NCI-H2171 treated with DMSO at 0.1 percent for 48 hours (cell line): ENCODE data around the gene LINGO3.

Source experiments
- DNase-seq: peaks from one replicate; lab custom pipeline; 2025; lab: John Stamatoyannopoulos, UW

LINGO3 gene

DNA sequence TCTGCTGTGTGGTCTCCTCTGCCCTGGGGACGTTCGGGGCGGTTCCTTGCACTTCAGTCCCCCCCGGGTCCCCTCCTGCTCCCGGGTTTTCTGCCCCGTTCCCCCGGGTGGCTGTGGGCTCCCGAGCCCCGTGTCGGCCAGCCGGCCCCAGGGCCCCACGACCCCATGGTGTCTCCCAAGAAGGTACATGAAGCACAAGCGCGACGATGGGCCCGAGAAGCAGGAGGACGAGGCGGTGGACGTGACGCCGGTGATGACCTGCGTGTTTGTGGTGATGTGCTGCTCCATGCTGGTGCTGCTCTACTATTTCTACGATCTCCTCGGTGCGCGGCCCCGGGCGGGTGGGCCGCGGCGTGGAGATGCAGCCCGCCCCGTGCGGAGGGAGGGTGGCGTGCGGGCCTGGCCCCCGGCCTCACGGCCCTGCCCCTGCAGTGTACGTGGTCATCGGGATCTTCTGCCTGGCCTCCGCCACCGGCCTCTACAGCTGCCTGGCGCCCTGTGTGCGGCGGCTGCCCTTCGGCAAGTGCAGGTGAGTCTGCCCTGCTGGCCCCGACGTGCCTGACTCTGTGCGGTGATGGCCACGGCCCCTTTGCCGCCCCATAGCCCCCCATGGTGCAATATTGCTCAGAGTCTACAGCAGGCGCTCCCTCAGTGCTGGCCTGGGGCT, 31.8 kb upstream of the LINGO3 start:
- DNase-seq: no peak

DNA sequence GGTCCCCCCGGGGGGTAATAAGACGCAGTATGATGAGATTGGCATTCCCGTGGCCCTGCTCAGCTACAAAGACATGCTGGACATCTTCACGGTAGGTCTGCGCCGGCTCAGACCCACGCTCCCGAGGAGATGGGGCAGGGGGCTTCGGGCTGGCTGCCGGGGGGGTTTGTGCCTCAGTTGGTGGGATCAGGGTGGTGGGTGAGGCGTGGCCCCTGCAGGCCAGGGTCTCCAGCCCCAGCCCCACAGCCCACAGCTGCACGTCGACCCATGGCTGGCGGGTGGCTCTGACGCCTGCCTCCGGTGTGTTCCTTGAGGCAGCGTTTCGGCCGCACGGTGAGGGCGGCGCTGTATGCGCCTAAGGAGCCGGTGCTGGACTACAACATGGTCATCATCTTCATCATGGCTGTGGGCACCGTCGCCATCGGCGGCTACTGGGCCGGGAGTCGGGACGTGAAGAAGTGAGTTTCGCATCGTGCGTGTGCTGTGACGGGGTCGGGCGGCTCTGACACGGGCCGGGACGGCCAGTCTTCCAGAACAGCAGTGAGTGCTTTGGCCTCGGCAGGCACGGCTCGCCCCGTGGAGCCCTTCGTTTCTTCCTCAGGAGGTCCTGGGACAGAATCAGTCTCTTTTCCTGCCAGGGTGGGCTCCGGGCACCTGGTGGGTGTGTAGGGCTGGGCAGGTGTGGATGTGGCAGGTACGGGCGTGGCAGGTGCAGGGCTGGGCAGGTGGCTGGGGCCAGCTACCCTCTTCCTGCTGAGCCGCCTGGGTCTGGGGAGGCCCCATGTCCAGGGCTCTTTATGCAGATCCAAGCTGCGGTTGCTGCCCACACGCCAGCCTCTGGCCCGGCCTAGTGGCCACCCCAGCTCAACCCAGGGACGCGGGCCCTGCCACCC, 31.0 kb upstream of the LINGO3 start:
- no peak for DNase-seq

DNA sequence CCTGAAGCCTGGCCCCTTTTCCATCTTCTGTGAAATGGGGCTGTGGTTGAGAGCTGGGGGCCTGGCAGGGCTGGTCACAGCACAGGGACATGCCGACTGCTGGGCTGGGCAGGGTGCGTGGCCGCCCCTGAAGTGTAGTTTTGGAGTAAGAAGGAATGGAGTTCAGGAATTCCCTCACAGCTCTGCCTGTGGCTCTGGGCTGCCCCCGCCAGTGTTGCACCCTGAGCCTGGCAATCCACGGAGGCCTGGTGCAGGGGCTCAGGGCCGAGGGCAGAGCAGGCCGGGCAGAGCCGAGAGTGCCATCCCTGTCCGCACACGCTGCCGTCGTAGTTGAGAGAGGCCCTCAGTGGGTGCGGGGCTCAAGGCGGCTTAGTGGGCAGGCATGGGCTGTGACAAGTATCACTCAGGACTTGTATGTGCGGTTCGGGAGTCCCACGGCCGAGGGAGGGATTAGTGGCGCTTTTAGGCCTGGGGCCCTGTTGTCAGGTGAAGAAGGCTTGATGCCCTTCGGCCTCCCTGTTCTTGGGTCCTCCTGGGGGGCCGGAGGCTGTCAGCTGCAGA, 30.2 kb upstream of the LINGO3 start:
- no peak for DNase-seq

DNA sequence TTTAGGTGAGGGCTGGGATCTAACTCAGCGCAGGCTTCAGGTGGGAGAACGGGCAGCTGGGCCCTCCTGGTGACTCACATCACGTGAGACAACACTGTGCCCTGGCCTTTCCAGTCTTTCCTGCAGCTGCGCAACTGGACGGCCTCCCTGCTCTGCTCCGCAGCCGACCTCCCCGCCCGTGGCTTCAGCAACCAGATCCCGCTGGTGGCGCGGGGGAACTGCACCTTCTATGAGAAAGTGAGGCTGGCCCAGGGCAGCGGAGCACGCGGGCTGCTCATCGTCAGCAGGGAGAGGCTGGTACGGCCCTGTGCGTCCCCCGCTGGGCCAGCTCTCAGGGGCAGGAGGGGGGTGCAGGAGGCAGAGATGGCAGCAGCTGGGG, 29.4 kb upstream of the LINGO3 start:
- DNase-seq: peak; percentile 14

DNA sequence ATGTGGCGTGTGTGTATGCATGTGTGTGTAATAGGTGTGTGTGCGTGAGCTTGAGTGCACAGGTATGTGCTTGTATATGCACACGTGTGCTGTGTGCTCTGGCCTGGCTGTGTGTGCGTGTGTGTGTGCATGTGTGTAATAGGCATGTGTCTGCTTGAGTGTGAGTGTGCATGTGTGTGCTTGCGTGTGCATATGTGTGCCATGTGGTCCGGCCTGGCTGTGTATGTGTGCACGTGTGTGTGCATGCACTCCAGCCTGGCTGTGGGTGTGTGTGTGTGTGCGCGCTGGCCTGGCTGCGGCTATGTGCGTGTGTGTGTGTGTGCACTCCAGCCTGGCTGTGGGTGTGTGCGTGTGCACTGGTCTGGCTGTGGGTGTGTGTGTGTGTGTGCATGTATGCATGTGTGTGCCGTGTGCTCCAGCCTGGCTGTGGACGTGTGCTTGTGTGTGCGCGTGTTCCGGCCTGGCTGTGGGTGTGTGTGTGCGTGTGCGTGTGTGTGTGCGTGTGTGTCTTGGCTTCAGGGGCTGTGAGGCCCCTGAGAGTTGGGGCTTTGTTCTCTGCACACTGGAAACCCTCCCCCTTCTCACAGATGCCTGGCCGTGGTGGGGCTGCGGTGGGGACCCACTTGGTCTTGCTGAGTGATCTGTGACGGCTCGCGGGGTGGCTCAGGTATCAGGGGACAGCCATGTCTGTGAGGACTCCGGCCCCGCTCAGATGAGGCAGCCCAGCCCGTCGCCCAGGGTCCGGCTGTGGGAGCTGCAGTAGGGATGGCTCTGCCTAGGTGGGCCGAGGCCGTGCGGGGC, 28.8 kb upstream of the LINGO3 start:
- no peak for DNase-seq

DNA sequence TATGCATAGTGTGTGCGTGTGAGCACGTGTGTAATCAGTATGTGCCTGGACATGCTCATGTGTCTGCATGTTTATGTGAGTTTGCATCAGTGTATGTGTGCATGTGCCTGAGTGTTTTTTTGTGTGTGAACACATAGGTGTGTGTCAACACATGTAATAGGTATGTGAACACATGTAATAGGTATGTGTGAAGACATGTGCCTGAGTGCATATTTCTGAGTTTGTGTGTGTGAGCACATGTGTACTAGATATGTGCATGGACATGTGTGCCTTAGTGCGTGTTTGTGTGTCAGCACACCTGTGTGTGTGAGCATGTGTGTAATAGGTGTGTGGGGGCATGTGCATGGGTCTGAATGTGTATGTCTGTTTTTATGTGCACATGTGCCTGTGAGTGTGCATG, 27.9 kb upstream of the LINGO3 start:
- DNase-seq: no peak

DNA sequence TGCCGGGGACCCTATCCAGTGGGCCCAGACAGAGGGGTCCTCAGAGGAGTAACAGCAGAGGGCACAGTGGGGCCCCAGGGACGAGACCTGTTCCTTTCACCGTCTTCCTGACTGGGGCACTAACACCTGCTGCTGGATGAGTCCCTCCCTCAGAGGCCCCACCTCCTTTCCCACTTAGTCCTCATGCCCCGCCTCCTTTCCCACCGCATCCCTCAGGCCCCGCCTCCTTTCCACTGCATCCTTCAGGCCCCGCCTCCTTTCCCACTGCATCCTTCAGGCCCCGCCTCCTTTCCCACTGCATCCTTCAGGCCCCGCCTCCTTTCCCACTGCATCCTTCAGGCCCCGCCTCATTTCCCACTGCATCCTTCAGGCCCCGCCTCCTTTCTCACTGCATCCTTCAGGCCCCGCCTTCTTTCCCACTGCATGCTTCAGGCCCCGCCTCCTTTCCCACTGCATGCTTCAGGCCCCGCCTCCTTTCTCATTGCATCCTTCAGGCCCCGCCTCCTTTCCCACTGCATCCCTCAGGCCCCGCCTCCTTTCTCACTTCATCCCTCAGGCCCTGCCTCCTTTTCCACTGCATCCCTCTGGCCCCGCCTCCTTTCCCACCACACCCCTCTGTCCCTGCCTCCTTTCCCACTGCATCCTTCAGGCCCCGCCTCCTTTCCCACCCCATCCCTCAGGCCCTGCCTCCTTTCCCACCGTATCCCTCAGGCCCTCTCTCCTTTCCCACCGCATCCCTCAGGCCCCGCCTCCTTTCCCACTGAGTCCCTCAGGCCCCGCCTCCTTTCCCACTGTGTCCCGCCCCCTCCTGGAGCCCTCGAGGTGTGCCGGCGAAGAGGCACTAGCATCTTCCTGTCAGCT, 27.3 kb upstream of the LINGO3 start:
- DNase-seq: no peak

DNA sequence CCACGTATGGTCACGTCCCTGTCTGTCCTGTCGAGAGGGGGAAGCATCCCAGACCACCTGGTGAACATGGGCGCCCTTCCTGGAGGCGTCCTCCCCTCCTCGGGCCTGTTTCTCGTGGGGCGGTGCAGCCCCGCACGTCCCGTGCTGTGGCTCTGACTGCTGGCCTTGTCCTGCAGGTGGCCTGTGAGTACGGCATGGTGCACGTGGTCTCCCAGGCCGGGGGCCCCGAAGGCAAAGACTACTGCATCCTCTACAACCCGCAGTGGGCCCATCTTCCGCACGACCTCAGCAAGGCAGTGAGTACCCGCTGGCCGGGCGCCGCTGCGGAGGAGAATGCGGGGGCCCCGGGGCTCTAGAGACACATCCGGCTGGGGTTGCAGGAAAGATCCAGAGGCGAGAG, 26.5 kb upstream of the LINGO3 start:
- DNase-seq: no peak

DNA sequence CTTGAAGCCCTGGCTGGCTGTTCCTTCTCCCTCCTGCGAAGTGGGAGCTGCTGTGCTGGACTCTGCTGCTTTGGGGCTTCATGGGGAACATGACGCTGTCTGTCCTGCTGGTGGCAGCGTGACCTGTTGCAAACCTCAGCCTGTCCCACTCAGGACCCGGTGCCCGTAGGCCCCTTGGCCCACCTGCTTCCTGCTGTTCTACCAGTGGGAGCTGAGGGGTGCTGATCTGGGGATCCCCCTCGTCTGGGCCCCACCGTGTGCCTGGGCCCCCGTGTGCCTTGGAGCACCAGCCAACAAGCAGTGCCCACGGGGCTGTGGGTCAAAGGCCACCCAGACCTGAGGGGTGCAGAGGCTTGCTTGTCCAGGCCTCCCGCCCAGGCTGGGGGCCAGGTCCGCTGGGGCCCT, 25.9 kb upstream of the LINGO3 start:
- DNase-seq: no peak

DNA sequence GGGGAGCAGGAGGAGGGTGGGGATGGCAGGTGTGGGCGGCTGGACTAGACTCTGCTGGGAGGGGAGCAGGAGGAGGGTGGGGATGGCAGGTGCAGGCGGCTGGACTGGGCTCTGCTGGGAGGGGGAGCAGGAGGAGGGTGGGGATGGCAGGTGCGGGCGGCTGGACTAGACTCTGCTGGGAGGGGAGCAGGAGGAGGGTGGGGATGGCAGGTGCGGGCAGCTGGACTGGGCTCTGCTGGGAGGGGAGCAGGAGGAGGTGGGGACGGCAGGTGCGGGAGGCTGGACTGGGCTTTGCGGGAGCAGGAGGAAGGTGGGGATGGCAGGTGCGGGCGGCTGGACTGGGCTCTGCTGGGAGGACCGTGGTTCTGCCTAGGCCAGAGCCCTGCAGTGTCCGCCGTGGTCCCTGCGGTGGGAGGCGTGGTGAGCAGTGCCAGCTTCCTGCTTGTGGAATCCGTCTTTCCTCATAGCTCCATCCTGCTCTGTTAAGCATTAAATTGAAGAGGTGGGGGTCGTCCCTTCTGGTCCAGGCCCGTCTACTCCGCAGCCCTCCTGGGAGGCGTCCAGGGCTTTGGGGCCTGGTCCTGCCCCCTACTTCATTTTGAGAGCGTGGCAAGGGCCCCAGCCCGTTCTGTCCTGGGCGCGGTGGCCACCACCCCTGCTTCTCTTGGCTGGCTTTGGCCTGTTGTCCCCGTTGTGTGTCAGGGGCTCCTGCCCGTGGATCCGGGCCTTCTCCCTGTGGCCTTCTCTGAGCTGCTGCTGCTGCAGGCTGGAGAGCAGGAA, 25.3 kb upstream of the LINGO3 start:
- peak; percentile 49 for DNase-seq

DNA sequence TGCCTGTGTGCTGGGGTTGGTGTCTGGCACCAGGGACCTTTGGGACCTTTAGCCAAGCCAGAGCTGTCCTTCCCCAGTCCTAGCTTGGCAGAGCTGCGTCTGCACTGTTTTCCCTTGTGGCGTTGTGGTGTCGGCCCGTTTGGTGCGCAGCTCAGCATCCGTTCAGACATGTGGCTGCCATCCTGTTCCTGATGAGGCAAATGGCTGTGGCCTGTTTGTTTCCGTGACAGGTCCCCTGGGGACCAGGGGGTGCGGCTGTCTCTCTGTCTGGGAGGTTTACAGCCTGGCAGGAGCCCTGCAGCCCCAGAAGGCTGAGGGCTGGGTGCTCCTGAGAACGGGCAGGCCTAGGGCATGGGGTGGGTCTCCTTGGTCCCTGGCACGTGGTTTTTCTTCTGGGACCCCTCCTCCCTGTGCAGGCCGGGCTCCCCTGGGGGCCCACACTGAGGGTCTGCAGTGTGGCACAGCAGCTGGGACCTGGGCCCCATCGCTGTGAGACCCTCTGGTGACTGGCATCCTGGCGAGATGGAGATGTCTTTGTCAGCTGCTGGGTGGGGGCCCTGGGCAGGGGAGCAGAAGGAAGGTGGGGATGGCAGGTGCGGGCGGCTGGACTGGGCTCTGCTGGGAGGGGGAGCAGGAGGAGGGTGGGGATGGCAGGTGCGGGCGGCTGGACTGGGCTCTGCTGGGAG, 24.5 kb upstream of the LINGO3 start:
- DNase-seq: peak; percentile 96

DNA sequence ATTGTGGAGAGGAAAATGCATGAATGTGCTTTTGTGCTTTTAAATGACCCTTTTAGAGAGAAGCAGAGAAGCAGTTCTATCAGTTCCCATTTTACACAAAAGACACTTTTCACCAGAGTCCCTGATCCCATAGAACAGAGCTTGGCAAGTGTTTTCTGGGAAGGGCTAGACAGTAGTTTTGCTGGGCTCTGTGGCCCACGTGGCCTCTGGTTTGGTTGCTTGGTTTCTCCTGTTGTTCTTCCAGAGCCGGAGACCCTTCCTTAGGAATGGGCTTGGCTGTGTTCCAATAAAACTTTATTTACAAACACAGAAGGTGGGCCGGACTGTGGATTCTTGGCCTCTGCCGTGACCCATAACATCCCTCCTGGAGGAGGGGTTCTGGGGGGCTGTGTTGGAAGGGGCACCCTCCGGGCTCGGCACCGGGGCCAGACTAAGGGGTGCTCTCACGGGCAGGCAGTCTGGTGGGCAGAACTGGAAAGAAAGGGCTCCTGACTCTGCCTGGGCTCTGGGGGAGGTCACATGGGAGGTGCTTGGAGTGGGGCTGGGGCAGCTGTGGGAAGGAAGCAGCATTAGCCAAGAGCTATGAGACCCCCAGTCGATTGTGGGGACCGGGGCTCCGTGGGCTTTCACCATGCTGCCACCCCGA, 23.8 kb upstream of the LINGO3 start:
- no peak for DNase-seq

DNA sequence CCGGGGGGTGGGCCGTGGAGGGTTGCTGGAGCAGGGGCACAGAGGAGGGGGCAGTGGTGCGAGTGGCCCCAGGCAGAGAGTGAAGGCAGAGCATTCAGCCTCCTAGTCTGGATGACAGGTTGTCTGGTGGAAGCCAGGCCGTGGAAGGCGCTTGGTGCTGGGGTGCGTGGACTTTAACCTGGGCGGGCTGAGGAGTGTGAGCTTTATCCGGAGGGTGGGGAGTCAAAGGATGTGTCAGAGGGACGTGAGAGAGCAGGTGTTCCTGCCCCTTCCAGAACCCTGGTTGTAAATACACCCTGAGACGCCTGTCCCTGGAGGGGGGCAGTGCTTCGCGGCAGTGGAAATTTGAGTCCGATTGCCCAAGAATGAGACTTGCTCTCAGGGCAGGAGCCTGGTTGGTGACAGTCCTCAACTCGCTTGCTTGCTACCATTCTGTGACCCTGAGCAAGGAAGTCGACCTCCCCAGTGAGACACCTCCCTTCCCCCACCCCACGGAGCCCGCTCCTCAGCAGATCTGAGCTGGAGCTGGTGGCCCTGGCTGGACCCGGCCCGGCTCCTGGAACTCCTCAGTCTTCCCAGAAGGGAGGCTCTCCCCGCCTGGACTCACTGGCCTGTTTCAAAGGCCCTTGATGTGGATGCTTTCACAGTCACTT, 22.8 kb upstream of the LINGO3 start:
- peak; percentile 32 for DNase-seq

DNA sequence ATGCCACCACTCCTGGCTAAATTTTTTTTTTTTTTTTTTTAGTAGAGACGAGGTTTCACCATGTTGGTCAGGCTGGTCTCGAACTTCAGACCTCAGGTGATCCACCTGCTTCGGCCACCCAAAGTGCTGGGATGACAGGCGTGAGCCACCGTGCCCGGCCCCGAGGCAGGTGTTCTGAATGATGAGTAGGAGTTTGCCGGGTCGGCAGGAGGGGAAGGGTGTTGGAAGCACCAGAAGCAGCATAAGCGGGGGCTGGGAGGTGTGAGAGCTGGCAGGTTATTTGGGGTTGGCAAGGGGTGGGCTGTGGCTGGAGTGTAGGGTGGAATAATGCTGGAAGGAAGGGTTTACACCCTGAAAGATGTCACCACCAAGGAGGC, 22.3 kb upstream of the LINGO3 start:
- DNase-seq: no peak

DNA sequence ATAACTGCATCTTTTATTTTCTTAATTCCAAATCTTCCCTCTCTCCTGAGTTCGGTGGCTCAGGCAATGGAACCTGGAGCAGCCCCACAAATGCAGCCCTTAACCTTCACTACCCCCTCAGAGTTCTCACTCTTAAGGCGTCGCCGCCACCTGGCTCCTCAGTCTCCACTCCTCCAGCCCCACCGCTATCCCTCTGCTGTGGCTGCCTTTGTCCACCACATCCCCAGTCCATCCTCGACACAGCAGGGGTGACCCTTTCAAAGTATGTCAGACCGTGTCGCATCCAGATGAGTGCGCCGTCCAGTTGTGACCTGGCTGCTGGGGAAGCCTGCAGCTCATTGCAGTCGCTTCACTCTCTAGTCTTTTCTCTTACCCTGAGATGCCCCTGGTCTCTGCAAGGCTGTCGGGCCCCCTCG, 21.6 kb upstream of the LINGO3 start:
- DNase-seq: no peak

DNA sequence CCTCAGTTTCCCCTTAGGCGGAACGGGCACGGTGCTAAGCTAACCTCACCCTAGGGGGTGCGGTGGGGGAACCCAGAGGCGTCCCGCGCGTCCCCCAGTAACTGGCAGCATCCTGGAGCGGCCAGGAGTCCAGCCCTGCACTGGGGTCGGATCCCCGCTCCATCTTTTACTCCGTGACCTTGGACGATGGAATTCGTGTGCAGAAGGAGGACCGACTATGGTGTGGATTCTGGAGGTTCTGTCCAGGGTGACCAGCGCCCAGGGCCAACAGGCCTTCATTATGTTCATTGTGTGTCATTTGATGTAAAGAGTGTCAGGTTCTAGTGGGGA, 21.2 kb upstream of the LINGO3 start:
- DNase-seq: no peak

DNA sequence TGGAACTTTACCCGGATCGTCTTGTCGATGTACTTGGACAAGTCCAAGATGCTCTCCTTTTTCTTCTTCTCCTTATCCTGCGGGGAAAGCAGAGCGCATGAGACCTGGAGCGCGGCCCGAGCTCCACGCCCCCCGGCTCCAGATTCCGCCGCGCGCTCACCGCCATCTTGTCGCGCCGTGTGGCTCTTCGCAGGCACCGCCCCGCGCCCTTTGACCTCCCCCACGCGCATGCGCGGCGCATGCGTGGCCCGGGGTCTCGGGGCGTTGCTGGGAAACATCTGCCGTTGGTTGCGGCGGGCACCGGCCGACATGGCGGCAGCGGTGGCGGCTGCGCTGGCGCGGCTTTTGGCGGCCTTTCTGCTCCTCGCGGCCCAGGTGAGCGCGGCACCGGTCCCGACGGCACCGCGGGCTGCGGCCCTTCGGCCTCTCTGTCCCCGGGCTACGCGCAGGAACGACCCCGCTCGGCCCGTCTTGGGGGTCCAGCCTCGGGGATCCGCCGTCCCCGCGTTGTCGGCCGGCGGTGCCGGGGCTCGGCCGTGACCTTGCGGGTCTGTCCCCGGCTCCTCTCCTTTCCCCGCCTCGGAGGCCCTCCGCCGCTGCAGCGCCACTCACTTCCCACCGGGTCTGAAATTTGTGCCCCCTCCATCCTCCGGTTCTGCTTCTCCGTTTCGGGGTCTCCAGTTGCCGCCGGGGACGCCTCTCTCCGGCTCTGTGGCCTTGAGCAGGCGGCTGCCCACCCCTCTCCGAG, 20.6 kb upstream of the LINGO3 start, which contains the start of the genes LSM7 and SPPL2B:
TSS of gene LSM7 (minus strand) at position 186 of the 748 bp plus-strand sequence. CDS start at position 166, 20 bp downstream.
TSS of gene SPPL2B (plus strand) at position 284 of the 748 bp plus-strand sequence. CDS start at position 310, 26 bp downstream.
- DNase-seq: peak; percentile 85

DNA sequence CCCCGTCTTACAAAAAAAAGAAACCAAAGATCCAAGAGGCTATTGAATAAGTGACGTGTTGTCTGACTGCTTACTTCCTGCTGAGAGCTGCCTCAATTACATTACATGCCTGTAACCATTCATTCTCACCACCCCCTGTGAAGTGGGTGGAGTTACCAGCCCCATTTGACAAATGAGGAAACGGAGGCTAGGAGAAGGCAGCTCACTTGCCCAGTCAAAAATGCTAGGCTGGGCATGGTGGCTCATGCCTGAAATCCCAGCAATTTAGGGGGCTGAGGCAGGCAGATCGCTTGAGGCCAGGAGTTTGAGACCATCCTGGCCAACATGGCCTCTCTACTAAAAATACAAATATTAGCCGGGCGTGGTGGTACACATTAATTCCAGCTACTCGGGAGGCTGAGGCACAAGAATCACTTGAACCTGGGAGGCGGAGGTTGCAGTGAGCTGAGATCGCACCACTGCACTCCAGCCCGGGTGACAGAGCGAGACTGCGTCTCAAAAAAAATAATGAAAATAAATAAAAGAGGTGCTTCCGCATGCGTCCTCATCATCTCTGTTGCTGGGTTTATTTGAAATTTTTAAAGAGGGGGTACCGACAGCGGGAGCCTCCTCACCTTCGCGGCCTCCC, 19.9 kb upstream of the LINGO3 start:
- peak; percentile 47 for DNase-seq
